ENCODE results near the gene CLTB. TPM values are rescaled to one million over a fixed set of nuclear protein-coding genes. Genes with fewer than 3 reads are reported as not detected.

The CLTB gene
- polyA plus RNA-seq, 1 of the 3 experiments (the other 2 are of a cell fraction): 91.2 TPM

- Histone ChIP-seq H3K36me3 (replicated peaks in 1 of 2; ENCODE audit: control insufficient read depth in 1 of 2, insufficient read depth in 2 of 2, low read length in 1 of 2) (peaks cover 20 to 56% of the 10 kb centered on the region in 2 experiments), H3K4me1 (ENCODE audit: control insufficient read depth in 1 of 2, insufficient read depth in 2 of 2, low read depth in 1 of 2, low read length in 1 of 2) (peaks cover 0 to 12% of the 10 kb centered on the region in 2 experiments; a peak in 2 of 4 replicates), H2AFZ (ENCODE audit: low read depth) (no peak overlapping the region), H3K9me3 (no peaks in the 10 kb centered on the region), H3K27me3 (ENCODE audit: insufficient read depth) (no peaks in the 10 kb centered on the region), H3K4me3 (ENCODE audit: low read depth in 2 of 2, low read length in 1 of 2) (no peak overlapping the region), H3K9ac (no peak overlapping the region), H3K27ac (ENCODE audit: low read depth in 2 of 2, low read length in 1 of 2) (no peak overlapping the region), H3F3A (replicated peaks; ENCODE audit: insufficient read depth) (peaks cover 5% of the 10 kb centered on the region), H3K9me2 (no peaks in the 10 kb centered on the region), H4K20me1 (ENCODE audit: insufficient read depth) (no peaks in the 10 kb centered on the region), H3K4me2 (no peak overlapping the region), H3K79me2 (ENCODE audit: insufficient read depth) (peaks cover 35% of the 10 kb centered on the region)
- no peak for TF ChIP-seq MXI1 (IDR thresholded peaks at IDR 0.05; ENCODE audit: low read depth, low read length)
- no peak for TF ChIP-seq FOSL2 (IDR thresholded peaks at IDR 0.05; ENCODE audit: borderline replicate concordance, low read depth)
- no peak for TF ChIP-seq USF1 (IDR thresholded peaks at IDR 0.05; ENCODE audit: borderline replicate concordance, low read depth)
- no peak for TF ChIP-seq TAF1 (IDR thresholded peaks at IDR 0.05; ENCODE audit: borderline replicate concordance, low read depth, low read length)
- no peak for TF ChIP-seq FOXM1 (IDR thresholded peaks at IDR 0.05; ENCODE audit: low read depth)
- no peak for TF ChIP-seq YY1 (IDR thresholded peaks at IDR 0.05; ENCODE audit: low read depth)
- no peak for TF ChIP-seq JUND (IDR thresholded peaks at IDR 0.05)
- no peak for TF ChIP-seq RFX5 (IDR thresholded peaks at IDR 0.05; ENCODE audit: low read length)
- no peak for TF ChIP-seq RAD21 (IDR thresholded peaks at IDR 0.05; ENCODE audit: low read length)
- no peak for TF ChIP-seq GABPA (IDR thresholded peaks at IDR 0.05; ENCODE audit: low read depth)
- TF ChIP-seq TCF12 (IDR thresholded peaks at IDR 0.05): no peak
- no peak for TF ChIP-seq NRF1 (IDR thresholded peaks at IDR 0.05; ENCODE audit: low read depth, low read length)
- TF ChIP-seq CTCF (IDR thresholded peaks at IDR 0.05): no peak
- TF ChIP-seq ELF1 (IDR thresholded peaks at IDR 0.05): no peak
- no peak for TF ChIP-seq USF2 (IDR thresholded peaks at IDR 0.05; ENCODE audit: borderline replicate concordance, low read depth, low read length)
- no peak for TF ChIP-seq GATA2 (CRISPR knock-in tag; IDR thresholded peaks at IDR 0.05)
- no peak for TF ChIP-seq IRF3 (IDR thresholded peaks at IDR 0.05; ENCODE audit: low read depth, low read length)
- TF ChIP-seq SMC3 (IDR thresholded peaks at IDR 0.05; ENCODE audit: low read depth, low read length): no peak
- TF ChIP-seq TEAD4 (IDR thresholded peaks at IDR 0.05; ENCODE audit: borderline replicate concordance, insufficient read depth): no peak
- TF ChIP-seq MAX (IDR thresholded peaks at IDR 0.05; ENCODE audit: low read depth): no peak
- 97% methylated on average over 6 of the region's 8 CpGs for WGBS (ENCODE audit: low lambda C conversion rate)
- no peak for DNase-seq
- CTCF ChIA-PET: interaction anchor here (0.7 kb wide), 1 partner anchor 89 kb away, joined by 3 read pairs; no protein-coding TSS in a partner anchor
- POLR2A ChIA-PET: interaction anchor here (0.7 to 1.7 kb wide), 2 partner anchors 23 to 199 kb away, joined by 5 to 6 read pairs; partner anchors contain the start of gene KIAA1191
These were observed 31.9 kb downstream of the CLTB start for GRCh38 chr5:176384366-176384930.
